HCT116 (cell line): ENCODE results near the gene GALNT14. TPM values are rescaled to one million over a fixed set of nuclear protein-coding genes. Genes with fewer than 3 reads are reported as not detected.

Experiments
- ATAC-seq: fragments of 200-7000 bp; cut with Tn5 transposase; 2 replicates; pipeline ENCODE4 v1.9.1; 2020; ENCODE audit warnings: mild to moderate bottlenecking, moderate library complexity
- BruUV-seq: library from RNA; stranded (reverse); fragments of 400-500 nt; replicated peaks from 2 replicates; lab custom pipeline; 2021; lab: Mats Ljungman, UMichigan
- CTCF ChIA-PET: fragments of 300-600 bp; sonication (Branson Sonifier 250); formaldehyde crosslinking; loops from one replicate; lab custom pipeline; 2021; ENCODE audit warnings: antibody characterized with exemption; lab: Charles Lee
- POLR2A ChIA-PET: fragments of 300-600, 350-600 bp; sonication (Branson Sonifier 250); formaldehyde crosslinking; loops from one replicate; lab custom pipeline; 2021; ENCODE audit warnings: antibody characterized with exemption; lab: Charles Lee
- RAD21 ChIA-PET, 2 experiments: fragments of 300-600 bp; sonication (Branson Sonifier 250); formaldehyde crosslinking; loops; one replicate each; lab custom pipeline; 2023; ENCODE audit warnings: low total read pairs in 2 of 2; ENCODE audit not compliant: uncharacterized antibody in 2 of 2, unreplicated experiment in 2 of 2, low non-redundant PET in 1 of 2; lab: Charles Lee
- DNase-seq: peaks from one replicate; pipeline ENCODE4 v3.0.0-alpha.2; 2010; ENCODE audit warnings: low read depth, low spot score
- H2AFZ ChIP-seq: fragments of 200-600 bp; shearing (Covaris generic), sonication (generic); 2 replicates; pipeline ENCODE4 v1.6.1; 2017; ENCODE audit warnings: low read depth, mixed run types, mixed read lengths, antibody characterized with exemption, low read length; ENCODE audit not compliant: poor library complexity, severe bottlenecking
- H3K27ac ChIP-seq: 2 replicates; pipeline ENCODE4 v1.5.1; 2012; ENCODE audit warnings: low read depth, low read length
- H3K27me3 ChIP-seq: fragments of 200-600 bp; sonication (generic); 2 replicates; pipeline ENCODE4 v1.6.1; 2016; ENCODE audit warnings: mixed run types, low read length, mixed read lengths; ENCODE audit not compliant: insufficient read depth
- H3K36me3 ChIP-seq, 2 experiments: fragments of 200-500 bp in 1 of 2; fragments of 200-600 bp in 1 of 2; sonication (Bioruptor generic) in 1 of 2; sonication (generic) in 1 of 2; 2 replicates each; pipeline versions ENCODE4 v1.5.1 to v1.6.1; 2014 to 2016; ENCODE audit warnings: low read length in 2 of 2, inconsistent platforms in 1 of 2, mixed read lengths in 1 of 2, mixed run types in 1 of 2; ENCODE audit not compliant: insufficient read depth in 2 of 2, control insufficient read depth in 1 of 2
- H3K4me1 ChIP-seq, 2 experiments: fragments of 200-600 bp in 1 of 2; sonication (generic) in 1 of 2; 2 replicates each; pipeline versions ENCODE4 v1.5.1 to v1.6.1; 2012 to 2017; ENCODE audit warnings: low read length in 2 of 2, inconsistent platforms in 1 of 2, mild to moderate bottlenecking in 1 of 2, mixed read lengths in 1 of 2, mixed run types in 1 of 2, moderate library complexity in 1 of 2; ENCODE audit not compliant: insufficient read depth in 2 of 2, control insufficient read depth in 1 of 2
- H3K4me2 ChIP-seq: fragments of 200-600 bp; sonication (generic); 2 replicates; pipeline ENCODE4 v1.6.1; 2017; ENCODE audit warnings: mixed run types, low read length, mixed read lengths
- H3K4me3 ChIP-seq, 2 experiments: fragments of 200-600 bp in 1 of 2; sonication (generic) in 1 of 2; replicated peaks in 1 of 2; 2 replicates each; pipeline ENCODE4 v1.5.1; 2011 to 2016; ENCODE audit warnings: low read length in 2 of 2, control low read depth in 1 of 2, low read depth in 1 of 2, mild to moderate bottlenecking in 1 of 2, mixed read lengths in 1 of 2, mixed run types in 1 of 2
- H3K79me2 ChIP-seq: fragments of 200-600 bp; sonication (generic); 2 replicates; pipeline ENCODE4 v1.6.1; 2017; ENCODE audit warnings: mild to moderate bottlenecking, mixed run types, low read length, moderate library complexity, mixed read lengths; ENCODE audit not compliant: insufficient read depth
- H3K9ac ChIP-seq: fragments of 200-600 bp; sonication (generic); 2 replicates; pipeline ENCODE4 v1.6.1; 2016; ENCODE audit warnings: low read length, mixed read lengths
- H3K9me2 ChIP-seq: fragments of 200-600 bp; sonication (generic), shearing (Covaris generic); 2 replicates; pipeline ENCODE4 v1.6.1; 2017; ENCODE audit warnings: mixed run types, mild to moderate bottlenecking, moderate library complexity; ENCODE audit not compliant: insufficient read depth
- H3K9me3 ChIP-seq, 2 experiments: fragments of 200-500 bp in 1 of 2; fragments of 200-600 bp in 1 of 2; sonication (Bioruptor generic) in 1 of 2; sonication (generic) in 1 of 2; 2 replicates each; pipeline ENCODE4 v1.6.1; 2014 to 2017; ENCODE audit warnings: low read length in 2 of 2, mixed read lengths in 2 of 2, inconsistent platforms in 1 of 2, low read depth in 1 of 2, mild to moderate bottlenecking in 1 of 2, mixed run types in 1 of 2, moderate library complexity in 1 of 2; ENCODE audit not compliant: control insufficient read depth in 1 of 2, insufficient read depth in 1 of 2
- H4K20me1 ChIP-seq: fragments of 200-600 bp; sonication (generic), shearing (Covaris generic); 2 replicates; pipeline ENCODE4 v1.6.1; 2017; ENCODE audit warnings: mixed run types, mild to moderate bottlenecking, moderate library complexity; ENCODE audit not compliant: insufficient read depth
- CEBPB ChIP-seq: IDR thresholded peaks from 2 replicates; pipeline ENCODE4 v1.6.1; 2012; ENCODE audit warnings: low read depth
- EZH2 ChIP-seq: fragments of 200-600 bp; sonication (generic); IDR thresholded peaks from 2 replicates; pipeline ENCODE4 v1.6.1; 2017; ENCODE audit warnings: antibody characterized with exemption, mixed run types
- FOSL1 ChIP-seq: IDR thresholded peaks from 2 replicates; pipeline ENCODE4 v1.6.1; 2012; ENCODE audit warnings: low read depth
- POLR2A ChIP-seq: IDR thresholded peaks from 2 replicates; pipeline ENCODE4 v1.7.0; 2011; ENCODE audit warnings: borderline replicate concordance; ENCODE audit not compliant: insufficient read depth, insufficient read length; ENCODE audit errors: extremely low read depth
- RAD21 ChIP-seq: IDR thresholded peaks from 2 replicates; pipeline ENCODE4 v1.6.1; 2012; ENCODE audit warnings: low read depth, mild to moderate bottlenecking
- SIN3A ChIP-seq: IDR thresholded peaks from 2 replicates; pipeline ENCODE4 v1.6.1; 2012; ENCODE audit warnings: low read depth
- YY1 ChIP-seq: IDR thresholded peaks from 2 replicates; pipeline ENCODE4 v1.6.1; 2011; ENCODE audit warnings: low read length, low read depth, moderate library complexity, mild to moderate bottlenecking; ENCODE audit not compliant: insufficient replicate concordance; ENCODE audit errors: extremely low read depth
- ZFX ChIP-seq: fragments of 450-650 bp; IDR thresholded peaks from 2 replicates; pipeline ENCODE4 v1.6.1; 2017
- ZNF274 ChIP-seq: fragments of 200-500 bp; sonication (Bioruptor generic); IDR thresholded peaks from 2 replicates; pipeline ENCODE4 v1.6.1; 2014; ENCODE audit warnings: mild to moderate bottlenecking, low read depth, low read length, inconsistent platforms
- intact Hi-C: fragments of 100-400 bp; cut with micrococcal nuclease; formaldehyde crosslinking; loops from 2 replicates; pipeline ENCODE4 v1.10.0; 2022
- total RNA-seq: library from RNA; stranded (reverse); gene quantifications from one replicate; pipeline ENCODE4 v1.2.1, GENCODE V29; 2021; ENCODE audit not compliant: unreplicated experiment
- TF ChIP-seq, protein P1 (sequence below): IDR thresholded peaks from 2 replicates; pipeline ENCODE4 v1.6.1; 2011; ENCODE audit warnings: mild to moderate bottlenecking, low read length, moderate library complexity; ENCODE audit not compliant: insufficient replicate concordance; ENCODE audit errors: extremely low read depth

Gene GALNT14
- total RNA-seq, 1 experiment from 2014 or later = 11.2 TPM

DNA sequence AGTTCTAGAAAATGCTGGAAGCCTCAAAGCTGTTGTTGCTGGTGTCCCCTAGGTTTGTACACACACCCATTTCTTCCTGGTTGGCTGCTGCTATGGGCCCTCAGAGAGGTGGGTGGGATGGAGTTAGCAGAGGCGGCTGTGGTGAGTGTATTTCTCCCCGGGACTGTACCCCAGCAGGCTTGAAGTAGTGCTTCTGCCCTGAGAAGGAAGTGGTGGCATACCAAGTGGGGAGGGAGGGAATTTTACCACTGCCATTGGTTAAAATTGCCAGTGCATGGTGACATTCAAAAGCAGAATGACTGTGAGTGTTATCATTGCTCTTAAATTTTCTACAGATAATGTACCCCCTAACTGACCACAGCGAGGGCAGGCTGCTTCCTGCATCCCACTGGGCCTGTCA, 205.4 kb downstream of the GALNT14 start:
- TF ChIP-seq EZH2 (no peak), ZFX (no peak), RAD21 (no peak), YY1 (no peak)
- no peaks in the 10 kb centered on the region for H3K36me3 ChIP-seq
- ChIA-PET POLR2A (no interaction called here), RAD21 (no interaction called here), CTCF (no interaction called here)
- H2AFZ ChIP-seq = no peak overlapping the region
- H3K9me2 ChIP-seq = no peaks in the 10 kb centered on the region
- no peak overlapping the region for H3K27ac ChIP-seq
- H3K9ac ChIP-seq = no peak overlapping the region
- no peaks in the 10 kb centered on the region for H3K9me3 ChIP-seq
- H4K20me1 ChIP-seq = no peaks in the 10 kb centered on the region
- no peaks in the 10 kb centered on the region for H3K27me3 ChIP-seq
- H3K4me1 ChIP-seq = no peaks in the 10 kb centered on the region
- intact Hi-C loops = no loop called here
- H3K4me3 ChIP-seq = no peak overlapping the region
- ATAC-seq (no peak), DNase-seq (no peak)
- H3K4me2 ChIP-seq = no peak overlapping the region
- BruUV-seq = no TSS peak
- no peaks in the 10 kb centered on the region for H3K79me2 ChIP-seq

DNA sequence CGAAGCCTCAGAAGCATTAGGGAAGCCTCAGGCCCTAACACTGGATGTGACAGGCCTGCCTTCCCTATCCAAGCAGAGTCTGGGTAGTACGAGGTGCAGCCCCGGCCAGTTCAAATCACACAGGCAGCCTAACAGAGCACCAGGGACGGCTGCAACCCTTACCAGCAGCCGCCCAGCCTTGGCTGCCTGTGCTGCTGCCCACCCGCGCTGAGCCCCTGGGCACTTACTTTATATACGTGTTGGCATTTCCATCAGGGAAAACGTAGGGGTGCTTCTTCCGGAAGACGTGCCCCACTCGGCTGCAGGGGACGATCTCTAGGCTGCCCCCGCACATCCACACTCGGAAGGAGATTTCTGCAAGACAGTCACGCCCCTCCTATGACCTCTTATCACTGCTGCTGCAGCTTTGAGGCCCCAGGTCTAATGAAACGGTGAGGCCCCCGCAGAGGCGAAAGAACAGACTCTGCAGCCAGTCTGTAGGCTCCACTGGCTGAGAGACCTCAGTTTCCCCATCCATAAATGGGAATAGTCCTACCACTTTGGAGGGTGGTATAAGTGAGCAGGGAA, 206.3 kb downstream of the GALNT14 start:
- intact Hi-C loops = no loop called here
- no peak overlapping the region for H3K9ac ChIP-seq
- RAD21 ChIA-PET = no interaction called here
- H4K20me1 ChIP-seq = no peaks in the 10 kb centered on the region
- no peak for ATAC-seq
- no peaks in the 10 kb centered on the region for H3K4me1 ChIP-seq
- no peak overlapping the region for H2AFZ ChIP-seq
- peaks cover 3% of the 10 kb centered on the region; the same call in 1 of the 2 replicates for H3K27me3 ChIP-seq
- no TSS peak for BruUV-seq
- TF ChIP-seq, protein P1, sequence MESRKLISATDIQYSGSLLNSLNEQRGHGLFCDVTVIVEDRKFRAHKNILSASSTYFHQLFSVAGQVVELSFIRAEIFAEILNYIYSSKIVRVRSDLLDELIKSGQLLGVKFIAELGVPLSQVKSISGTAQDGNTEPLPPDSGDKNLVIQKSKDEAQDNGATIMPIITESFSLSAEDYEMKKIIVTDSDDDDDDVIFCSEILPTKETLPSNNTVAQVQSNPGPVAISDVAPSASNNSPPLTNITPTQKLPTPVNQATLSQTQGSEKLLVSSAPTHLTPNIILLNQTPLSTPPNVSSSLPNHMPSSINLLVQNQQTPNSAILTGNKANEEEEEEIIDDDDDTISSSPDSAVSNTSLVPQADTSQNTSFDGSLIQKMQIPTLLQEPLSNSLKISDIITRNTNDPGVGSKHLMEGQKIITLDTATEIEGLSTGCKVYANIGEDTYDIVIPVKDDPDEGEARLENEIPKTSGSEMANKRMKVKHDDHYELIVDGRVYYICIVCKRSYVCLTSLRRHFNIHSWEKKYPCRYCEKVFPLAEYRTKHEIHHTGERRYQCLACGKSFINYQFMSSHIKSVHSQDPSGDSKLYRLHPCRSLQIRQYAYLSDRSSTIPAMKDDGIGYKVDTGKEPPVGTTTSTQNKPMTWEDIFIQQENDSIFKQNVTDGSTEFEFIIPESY = no peak
- no peak for TF ChIP-seq FOSL1
- TF ChIP-seq POLR2A = no peak
- no peak for TF ChIP-seq ZNF274
- TF ChIP-seq ZFX = no peak
- TF ChIP-seq SIN3A = no peak
- no peak for TF ChIP-seq YY1
- no peak for TF ChIP-seq CEBPB
- H3K9me2 ChIP-seq = no peaks in the 10 kb centered on the region
- no peak for DNase-seq
- POLR2A ChIA-PET = no interaction called here
- H3K9me3 ChIP-seq = no peaks in the 10 kb centered on the region
- CTCF ChIA-PET = no interaction called here
- H3K79me2 ChIP-seq = no peaks in the 10 kb centered on the region
- no peaks in the 10 kb centered on the region for H3K36me3 ChIP-seq
- H3K4me2 ChIP-seq = no peak overlapping the region
- no peak overlapping the region for H3K4me3 ChIP-seq
- no peak overlapping the region for H3K27ac ChIP-seq
